BE2C (cell line): ENCODE results near the gene VGF.

Experiments
- DNase-seq: peaks from one replicate; pipeline ENCODE4 v3.0.0-alpha.2; 2020
- H3K27me3 ChIP-seq: fragments of 250-450 bp; sonication (Bioruptor Pico); 2 replicates; pipeline ENCODE4 v1.5.1; 2020; ENCODE audit warnings: mild to moderate bottlenecking
- H3K36me3 ChIP-seq: fragments of 250-450 bp; sonication (Bioruptor Pico); 2 replicates; pipeline ENCODE4 v1.5.1; 2020; ENCODE audit warnings: mild to moderate bottlenecking
- H3K4me1 ChIP-seq: fragments of 250-450 bp; sonication (Bioruptor Pico); 2 replicates; pipeline ENCODE4 v1.5.1; 2020
- H3K4me3 ChIP-seq: 2 replicates; pipeline ENCODE4 v1.5.1; 2011; ENCODE audit warnings: low read depth, low read length
- H3K9me3 ChIP-seq: fragments of 250-450 bp; sonication (Bioruptor Pico); 2 replicates; pipeline ENCODE4 v1.5.1; 2020
- TF ChIP-seq, protein P1 (sequence below): IDR thresholded peaks from 2 replicates; pipeline ENCODE4 v1.5.1; 2012; ENCODE audit warnings: mild to moderate bottlenecking, low read depth, low read length

The VGF gene

GRCh38 chr7:101159696-101160674 lies 5.4 kb downstream of the VGF start:
- peak; percentile 60 for DNase-seq
- peaks cover 17% of the 10 kb centered on the region for H3K36me3 ChIP-seq
- TF ChIP-seq, protein P1, sequence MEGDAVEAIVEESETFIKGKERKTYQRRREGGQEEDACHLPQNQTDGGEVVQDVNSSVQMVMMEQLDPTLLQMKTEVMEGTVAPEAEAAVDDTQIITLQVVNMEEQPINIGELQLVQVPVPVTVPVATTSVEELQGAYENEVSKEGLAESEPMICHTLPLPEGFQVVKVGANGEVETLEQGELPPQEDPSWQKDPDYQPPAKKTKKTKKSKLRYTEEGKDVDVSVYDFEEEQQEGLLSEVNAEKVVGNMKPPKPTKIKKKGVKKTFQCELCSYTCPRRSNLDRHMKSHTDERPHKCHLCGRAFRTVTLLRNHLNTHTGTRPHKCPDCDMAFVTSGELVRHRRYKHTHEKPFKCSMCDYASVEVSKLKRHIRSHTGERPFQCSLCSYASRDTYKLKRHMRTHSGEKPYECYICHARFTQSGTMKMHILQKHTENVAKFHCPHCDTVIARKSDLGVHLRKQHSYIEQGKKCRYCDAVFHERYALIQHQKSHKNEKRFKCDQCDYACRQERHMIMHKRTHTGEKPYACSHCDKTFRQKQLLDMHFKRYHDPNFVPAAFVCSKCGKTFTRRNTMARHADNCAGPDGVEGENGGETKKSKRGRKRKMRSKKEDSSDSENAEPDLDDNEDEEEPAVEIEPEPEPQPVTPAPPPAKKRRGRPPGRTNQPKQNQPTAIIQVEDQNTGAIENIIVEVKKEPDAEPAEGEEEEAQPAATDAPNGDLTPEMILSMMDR: no peak
- H3K4me3 ChIP-seq: no peak overlapping the region
- no peaks in the 10 kb centered on the region for H3K9me3 ChIP-seq
- peaks cover 4% of the 10 kb centered on the region; the same call in 1 of the 2 replicates for H3K4me1 ChIP-seq
- no peaks in the 10 kb centered on the region for H3K27me3 ChIP-seq

DNA sequence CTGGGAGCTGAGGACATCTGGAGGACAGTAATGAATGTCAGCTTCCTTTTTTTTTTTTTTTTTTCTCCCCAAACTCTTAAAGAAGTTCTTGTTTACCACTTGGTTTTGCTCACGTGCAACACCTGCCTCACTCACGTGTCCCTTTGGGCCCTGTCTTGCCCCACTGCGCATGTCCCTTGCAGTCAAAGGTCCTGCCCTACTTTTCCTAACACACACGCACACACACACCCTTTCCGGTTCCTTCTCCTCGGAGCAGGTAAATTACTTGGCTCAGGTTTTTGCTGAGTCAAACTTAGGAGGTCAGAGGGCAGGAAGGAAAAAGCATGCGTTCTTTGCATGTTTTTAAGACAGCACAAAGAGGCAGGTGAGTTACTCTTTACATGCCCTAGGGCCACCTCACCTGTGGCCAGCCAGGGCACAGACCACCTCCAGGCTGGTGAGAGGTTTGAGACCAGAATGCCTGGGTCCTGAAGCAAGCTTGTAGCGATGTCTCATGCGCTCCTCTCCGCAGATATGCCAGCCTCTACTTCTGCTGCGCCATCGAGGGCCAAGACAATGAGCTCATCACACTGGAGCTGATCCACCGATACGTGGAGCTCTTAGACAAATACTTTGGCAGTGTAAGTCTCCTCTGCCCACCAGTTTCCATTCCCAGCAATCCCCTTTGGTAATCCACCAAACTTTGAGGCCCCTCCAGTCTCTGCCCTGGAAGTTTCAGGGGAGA lies 8.3 kb downstream of the VGF start:
- Histone ChIP-seq H3K27me3 (no peaks in the 10 kb centered on the region), H3K9me3 (no peaks in the 10 kb centered on the region), H3K4me1 (peaks cover 4% of the 10 kb centered on the region; the same call in 1 of the 2 replicates), H3K4me3 (no peak overlapping the region), H3K36me3 (peaks cover 9% of the 10 kb centered on the region)
- TF ChIP-seq, protein P1: no peak
- no peak for DNase-seq

GRCh38 chr7:101156277-101156676 lies 9.1 kb downstream of the VGF start:
- peaks cover 9% of the 10 kb centered on the region for H3K36me3 ChIP-seq
- DNase-seq: no peak
- H3K4me1 ChIP-seq: peaks cover 4% of the 10 kb centered on the region; the same call in 1 of the 2 replicates
- TF ChIP-seq, protein P1: peak; percentile 37
- H3K9me3 ChIP-seq: no peaks in the 10 kb centered on the region
- H3K4me3 ChIP-seq: no peak overlapping the region
- no peaks in the 10 kb centered on the region for H3K27me3 ChIP-seq

DNA sequence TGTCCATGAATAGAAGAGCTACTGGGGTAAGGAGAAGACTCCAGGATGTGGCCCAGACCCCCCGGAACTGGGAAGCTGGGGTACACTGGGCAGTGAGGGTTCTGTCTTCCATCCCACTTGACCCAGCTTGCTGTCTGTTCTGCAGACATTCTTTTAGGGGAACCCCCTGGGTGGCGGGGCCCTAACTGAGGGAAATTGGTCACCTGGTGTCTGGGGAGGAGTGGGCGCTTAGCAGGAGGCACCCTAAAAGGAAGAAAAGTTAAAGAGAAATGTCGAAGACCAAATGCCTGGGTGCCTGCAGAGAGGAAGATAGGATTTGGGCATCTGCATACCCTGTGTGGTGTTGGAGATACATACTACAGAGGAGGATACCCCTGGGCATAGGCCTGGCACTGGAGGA lies 10.1 kb downstream of the VGF start:
- Histone ChIP-seq H3K27me3 (no peaks in the 10 kb centered on the region), H3K36me3 (peaks cover 9% of the 10 kb centered on the region), H3K4me3 (peak overlapping the region; percentile 83), H3K4me1 (peaks cover 3% of the 10 kb centered on the region; the same call in 1 of the 2 replicates), H3K9me3 (no peaks in the 10 kb centered on the region)
- DNase-seq: no peak
- TF ChIP-seq, protein P1: no peak

DNA sequence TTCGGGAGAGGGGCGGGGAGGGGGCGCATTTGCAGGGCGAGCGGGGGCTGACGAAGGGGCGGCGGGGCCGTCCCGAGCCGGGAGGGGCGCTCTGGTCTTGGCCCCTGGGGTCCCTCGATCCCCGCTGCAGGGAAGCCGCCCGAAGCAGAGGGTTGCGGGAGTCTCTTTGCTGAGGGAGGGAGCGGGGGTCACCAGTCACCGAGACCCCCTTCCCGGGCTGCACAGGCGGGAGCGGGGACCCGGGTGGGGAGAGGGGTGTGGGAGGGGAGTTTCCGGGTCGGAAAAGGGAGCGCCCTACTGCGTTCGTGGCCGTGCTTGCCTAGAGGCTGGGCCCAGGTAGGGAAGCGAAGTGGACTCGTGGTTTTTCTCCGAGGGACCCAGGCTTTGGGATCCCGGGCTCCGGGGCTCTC lies 10.7 kb downstream of the VGF start:
- TF ChIP-seq, protein P1: no peak
- H3K9me3 ChIP-seq: no peaks in the 10 kb centered on the region
- DNase-seq: no peak
- H3K4me1 ChIP-seq: no peaks in the 10 kb centered on the region; the same call in 1 of the 2 replicates
- H3K36me3 ChIP-seq: peaks cover 9% of the 10 kb centered on the region
- H3K27me3 ChIP-seq: no peaks in the 10 kb centered on the region
- peak overlapping the region; percentile 83 for H3K4me3 ChIP-seq
